Effector CD4-positive, alpha-beta T cell (primary cell): ENCODE results near the gene TNFRSF18.

ENCODE experiments used
- DNase-seq: peaks from one replicate; pipeline ENCODE4 v3.0.0-alpha.2; 2020

TNFRSF18 gene

GRCh38 chr1:1162597-1163537 lies 43.5 kb downstream of the TNFRSF18 start:
- no peak for DNase-seq

GRCh38 chr1:1161683-1162079 lies 44.7 kb downstream of the TNFRSF18 start:
- no peak for DNase-seq

- DNase-seq = no peak
These were observed 45.2 kb downstream of the TNFRSF18 start for GRCh38 chr1:1161078-1161682.

GRCh38 chr1:1160281-1160930 lies 46.0 kb downstream of the TNFRSF18 start:
- no peak for DNase-seq

- DNase-seq = no peak
These were observed 48.3 kb downstream of the TNFRSF18 start for GRCh38 chr1:1157914-1158710.

GRCh38 chr1:1157426-1157913 lies 48.9 kb downstream of the TNFRSF18 start:
- peak; percentile 31 for DNase-seq

GRCh38 chr1:1157033-1157365 lies 49.4 kb downstream of the TNFRSF18 start:
- no peak for DNase-seq

- DNase-seq = no peak
These were observed 50.0 kb downstream of the TNFRSF18 start for GRCh38 chr1:1156140-1157032.

GRCh38 chr1:1155258-1155657 lies 51.1 kb downstream of the TNFRSF18 start:
- DNase-seq = no peak

GRCh38 chr1:1153874-1154273 lies 52.5 kb downstream of the TNFRSF18 start:
- DNase-seq = no peak
